Measurements from ENCODE around the gene RASGRF2.

DNA sequence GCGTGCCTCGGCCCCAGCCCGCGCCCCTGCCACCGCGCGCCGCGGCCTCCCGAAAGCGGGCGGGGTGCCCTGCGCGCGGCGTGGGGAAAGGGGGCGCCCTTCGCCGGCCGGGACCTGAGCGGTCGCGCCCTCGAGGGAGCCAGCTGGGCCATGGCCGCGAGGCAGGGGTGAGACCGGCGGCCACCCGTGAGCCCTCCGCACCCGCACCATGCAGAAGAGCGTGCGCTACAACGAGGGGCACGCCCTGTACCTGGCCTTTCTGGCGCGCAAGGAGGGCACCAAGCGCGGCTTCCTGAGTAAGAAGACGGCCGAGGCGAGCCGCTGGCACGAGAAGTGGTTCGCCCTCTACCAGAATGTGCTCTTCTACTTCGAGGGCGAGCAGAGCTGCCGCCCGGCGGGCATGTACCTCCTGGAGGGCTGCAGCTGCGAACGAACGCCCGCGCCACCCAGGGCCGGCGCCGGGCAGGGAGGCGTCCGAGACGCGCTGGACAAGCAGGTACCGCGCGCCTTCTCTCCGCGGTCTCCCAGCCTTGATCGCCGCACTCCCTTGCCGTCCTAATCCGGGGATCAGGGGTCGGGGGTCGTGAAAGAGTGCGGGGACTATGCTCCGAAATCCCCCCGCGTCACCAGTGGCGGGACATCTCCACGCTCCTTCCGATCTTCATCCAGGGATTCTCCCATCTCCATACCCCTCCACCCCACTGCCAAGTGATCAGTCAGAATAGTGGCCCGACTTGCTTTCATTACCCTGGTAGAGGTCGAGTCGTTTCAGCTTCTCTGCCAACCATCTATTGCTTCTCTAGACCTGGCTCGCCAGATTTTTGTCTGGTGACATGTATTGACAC lies 590 bp downstream of the RASGRF2 start:
- no peak for TF ChIP-seq POLR2A (IDR thresholded peaks at IDR 0.05)
- TF ChIP-seq, protein P1, sequence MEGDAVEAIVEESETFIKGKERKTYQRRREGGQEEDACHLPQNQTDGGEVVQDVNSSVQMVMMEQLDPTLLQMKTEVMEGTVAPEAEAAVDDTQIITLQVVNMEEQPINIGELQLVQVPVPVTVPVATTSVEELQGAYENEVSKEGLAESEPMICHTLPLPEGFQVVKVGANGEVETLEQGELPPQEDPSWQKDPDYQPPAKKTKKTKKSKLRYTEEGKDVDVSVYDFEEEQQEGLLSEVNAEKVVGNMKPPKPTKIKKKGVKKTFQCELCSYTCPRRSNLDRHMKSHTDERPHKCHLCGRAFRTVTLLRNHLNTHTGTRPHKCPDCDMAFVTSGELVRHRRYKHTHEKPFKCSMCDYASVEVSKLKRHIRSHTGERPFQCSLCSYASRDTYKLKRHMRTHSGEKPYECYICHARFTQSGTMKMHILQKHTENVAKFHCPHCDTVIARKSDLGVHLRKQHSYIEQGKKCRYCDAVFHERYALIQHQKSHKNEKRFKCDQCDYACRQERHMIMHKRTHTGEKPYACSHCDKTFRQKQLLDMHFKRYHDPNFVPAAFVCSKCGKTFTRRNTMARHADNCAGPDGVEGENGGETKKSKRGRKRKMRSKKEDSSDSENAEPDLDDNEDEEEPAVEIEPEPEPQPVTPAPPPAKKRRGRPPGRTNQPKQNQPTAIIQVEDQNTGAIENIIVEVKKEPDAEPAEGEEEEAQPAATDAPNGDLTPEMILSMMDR (IDR thresholded peaks at IDR 0.05): peak in 1 of 4 experiments; percentile 16

Data from uterus (tissue), 2 donors.